IMR-90 (cell line): Measurements from ENCODE around the gene TAAR1. TPM values are rescaled to one million over a fixed set of nuclear protein-coding genes. Genes with fewer than 3 reads are reported as not detected.

Source experiments
- ATAC-seq: fragments of 200-7000 bp; cut with Tn5 transposase; 2 replicates; pipeline ENCODE4 v1.9.1; 2020; ENCODE audit warnings: low read depth, mild to moderate bottlenecking, moderate library complexity
- BruUV-seq: library from RNA; stranded (reverse); fragments of 400-500 nt; replicated peaks from 2 replicates; lab custom pipeline; 2021; lab: Mats Ljungman, UMichigan
- CTCF ChIA-PET: fragments of 300-600 bp; formaldehyde crosslinking; extraction: SDS; loops from one replicate; lab custom pipeline; 2021; ENCODE audit warnings: antibody characterized with exemption; lab: Yijun Ruan, JAX
- POLR2A ChIA-PET: fragments of 300-600 bp; sonication (Branson Sonifier 250); formaldehyde crosslinking; loops from one replicate; lab custom pipeline; 2022; ENCODE audit warnings: antibody characterized with exemption; ENCODE audit not compliant: unreplicated experiment; lab: Charles Lee
- DNase-seq: peaks from one replicate; pipeline ENCODE4 v3.0.0; 2013
- H2AFZ ChIP-seq: replicated peaks from 2 replicates; pipeline ENCODE3; 2013; ENCODE audit warnings: low read length, mild to moderate bottlenecking; ENCODE audit not compliant: poor library complexity
- H2AK5ac ChIP-seq: 2 replicates; pipeline ENCODE4 v1.6.1; 2013; ENCODE audit warnings: low read depth, low read length, inconsistent platforms
- H2AK9ac ChIP-seq: replicated peaks from 2 replicates; pipeline ENCODE3; 2013; ENCODE audit warnings: mild to moderate bottlenecking, low read depth, low read length, moderate library complexity; ENCODE audit not compliant: poor library complexity
- H2BK120ac ChIP-seq: 2 replicates; pipeline ENCODE4 v1.6.1; 2013; ENCODE audit warnings: low read depth, low read length, inconsistent platforms
- H2BK15ac ChIP-seq: 3 replicates; pipeline ENCODE4 v1.6.1; 2013; ENCODE audit warnings: low read depth, low read length, inconsistent platforms
- H2BK20ac ChIP-seq: 2 replicates; pipeline ENCODE4 v1.6.1; 2013; ENCODE audit warnings: low read depth, mild to moderate bottlenecking, inconsistent platforms, low read length, moderate library complexity
- H2BK5ac ChIP-seq: 2 replicates; pipeline ENCODE4 v1.6.1; 2013; ENCODE audit warnings: mild to moderate bottlenecking, low read depth, low read length, inconsistent platforms; ENCODE audit not compliant: poor library complexity, severe bottlenecking
- H3K14ac ChIP-seq: replicated peaks from 2 replicates; pipeline ENCODE4 v1.6.1; 2013; ENCODE audit warnings: low read depth, low read length, inconsistent platforms
- H3K18ac ChIP-seq: 2 replicates; pipeline ENCODE4 v1.6.1; 2013; ENCODE audit warnings: low read depth, low read length, control low read depth
- H3K23ac ChIP-seq: 2 replicates; pipeline ENCODE4 v1.6.1; 2013; ENCODE audit warnings: low read depth, low read length, inconsistent platforms
- H3K27ac ChIP-seq: 2 replicates; pipeline ENCODE4 v1.5.1; 2013; ENCODE audit warnings: mild to moderate bottlenecking, control low read depth, low read length; ENCODE audit not compliant: insufficient read depth
- H3K27me3 ChIP-seq: 2 replicates; pipeline ENCODE4 v1.6.1; 2013; ENCODE audit warnings: low read length; ENCODE audit not compliant: control insufficient read depth, insufficient read depth
- H3K36me3 ChIP-seq: 2 replicates; pipeline ENCODE4 v1.6.1; 2013; ENCODE audit warnings: low read length, mixed read lengths; ENCODE audit not compliant: control insufficient read depth, insufficient read depth
- H3K4ac ChIP-seq: 2 replicates; pipeline ENCODE4 v1.6.1; 2013; ENCODE audit warnings: low read depth, low read length, inconsistent platforms
- H3K4me1 ChIP-seq: 2 replicates; pipeline ENCODE4 v1.6.1; 2013; ENCODE audit warnings: low read length, mixed read lengths; ENCODE audit not compliant: control insufficient read depth, insufficient read depth
- H3K4me2 ChIP-seq: 2 replicates; pipeline ENCODE4 v1.6.1; 2013; ENCODE audit warnings: low read depth, mild to moderate bottlenecking, control low read depth, low read length, moderate library complexity
- H3K4me3 ChIP-seq: 2 replicates; pipeline ENCODE4 v1.5.1; 2013; ENCODE audit warnings: low read depth, mild to moderate bottlenecking, control low read depth, low read length, moderate library complexity; ENCODE audit not compliant: insufficient read depth
- H3K56ac ChIP-seq: 2 replicates; pipeline ENCODE4 v1.6.1; 2013; ENCODE audit warnings: low read length, inconsistent platforms; ENCODE audit not compliant: insufficient read depth; ENCODE audit errors: extremely low read depth
- H3K79me1 ChIP-seq, 2 experiments: 2 replicates each; pipeline ENCODE4 v1.6.1; 2013; ENCODE audit warnings: low read length in 2 of 2, inconsistent platforms in 1 of 2, low read depth in 1 of 2
- H3K9ac ChIP-seq: 2 replicates; pipeline ENCODE4 v1.6.1; 2013; ENCODE audit warnings: low read depth, low read length, control low read depth
- H3K9me1 ChIP-seq: 2 replicates; pipeline ENCODE4 v1.6.1; 2013; ENCODE audit warnings: low read length, inconsistent platforms; ENCODE audit not compliant: insufficient read depth
- H3K9me3 ChIP-seq: 2 replicates; pipeline ENCODE4 v1.6.1; 2013; ENCODE audit warnings: low read length; ENCODE audit not compliant: control insufficient read depth, insufficient read depth
- H4K20me1 ChIP-seq: 2 replicates; pipeline ENCODE4 v1.6.1; 2013; ENCODE audit warnings: low read length, inconsistent platforms; ENCODE audit not compliant: insufficient read depth
- H4K5ac ChIP-seq: 2 replicates; pipeline ENCODE4 v1.6.1; 2013; ENCODE audit warnings: mild to moderate bottlenecking, low read depth, low read length, control low read depth
- H4K8ac ChIP-seq, 2 experiments: 2 replicates each; pipeline ENCODE4 v1.6.1; 2013; ENCODE audit warnings: low read depth in 2 of 2, low read length in 2 of 2, control low read depth in 1 of 2, inconsistent platforms in 1 of 2
- H4K91ac ChIP-seq: 2 replicates; pipeline ENCODE4 v1.6.1; 2013; ENCODE audit warnings: low read depth, low read length, inconsistent platforms; ENCODE audit not compliant: insufficient read depth
- BHLHE40 ChIP-seq: fragments of 150-350 bp; IDR thresholded peaks from 2 replicates; pipeline ENCODE4 v1.6.1; 2016; ENCODE audit warnings: mild to moderate bottlenecking, low read depth, low read length
- CEBPB ChIP-seq: IDR thresholded peaks from 2 replicates; pipeline ENCODE4 v1.6.1; 2012; ENCODE audit warnings: low read depth, low read length, improper control_type of control experiment
- CHD1 ChIP-seq: IDR thresholded peaks from 2 replicates; pipeline ENCODE4 v1.6.1; 2012; ENCODE audit warnings: low read depth, low read length, improper control_type of control experiment
- ELK1 ChIP-seq: fragments of 150-350 bp; IDR thresholded peaks from 2 replicates; pipeline ENCODE4 v1.6.1; 2016; ENCODE audit warnings: low read depth, mild to moderate bottlenecking, low read length, moderate library complexity, borderline replicate concordance
- FOS ChIP-seq: fragments of 150-350 bp; IDR thresholded peaks from 2 replicates; pipeline ENCODE4 v1.6.1; 2016; ENCODE audit warnings: low read depth, low read length
- MAFK ChIP-seq: IDR thresholded peaks from 2 replicates; pipeline ENCODE4 v1.6.1; 2012; ENCODE audit warnings: low read depth, low read length, improper control_type of control experiment
- MAZ ChIP-seq: IDR thresholded peaks from 2 replicates; pipeline ENCODE4 v1.6.1; 2012; ENCODE audit warnings: low read depth, mild to moderate bottlenecking, low read length, improper control_type of control experiment, moderate library complexity, borderline replicate concordance
- MXI1 ChIP-seq: IDR thresholded peaks from 2 replicates; pipeline ENCODE4 v1.6.1; 2012; ENCODE audit warnings: low read depth, mild to moderate bottlenecking, low read length, moderate library complexity, borderline replicate concordance
- NFE2L2 ChIP-seq: fragments of 150-350 bp; IDR thresholded peaks from 2 replicates; pipeline ENCODE4 v1.6.1; 2016; ENCODE audit warnings: low read depth, mild to moderate bottlenecking, low read length
- POLR2A ChIP-seq: IDR thresholded peaks from 2 replicates; pipeline ENCODE4 v1.6.1; 2012; ENCODE audit warnings: mild to moderate bottlenecking, low read depth, low read length
- RAD21 ChIP-seq: IDR thresholded peaks from 2 replicates; pipeline ENCODE4 v1.6.1; 2012; ENCODE audit warnings: low read length, improper control_type of control experiment
- RCOR1 ChIP-seq: IDR thresholded peaks from 2 replicates; pipeline ENCODE4 v1.6.1; 2012; ENCODE audit warnings: mild to moderate bottlenecking, low read length, improper control_type of control experiment; ENCODE audit not compliant: insufficient replicate concordance
- RFX5 ChIP-seq: IDR thresholded peaks from 2 replicates; pipeline ENCODE4 v1.8.0; 2012; ENCODE audit warnings: low read depth, mild to moderate bottlenecking, low read length, moderate library complexity
- SMC3 ChIP-seq: fragments of 150-350 bp; IDR thresholded peaks from 2 replicates; pipeline ENCODE4 v1.6.1; 2016; ENCODE audit warnings: low read depth, mild to moderate bottlenecking, antibody characterized with exemption, low read length, moderate library complexity
- USF2 ChIP-seq: fragments of 150-350 bp; IDR thresholded peaks from 2 replicates; pipeline ENCODE4 v1.6.1; 2017; ENCODE audit warnings: mild to moderate bottlenecking, antibody characterized with exemption, low read length, low read depth
- WGBS, 2 experiments: methylation state at CpG; one replicate each; pipeline versions ENCODE4 v1.1.5 to v1.1.7; 2013; ENCODE audit warnings: missing lambda C conversion rate in 2 of 2; ENCODE audit not compliant: insufficient read length in 1 of 2; ENCODE audit errors: extremely low coverage in 2 of 2; 5-methylcytosine and 5-hydroxymethylcytosine counted together
- dilution Hi-C: fragments of 300-500 bp; cut with HindIII; formaldehyde crosslinking; loops from one replicate; pipeline ENCODE4 v1.14.3; 2018; ENCODE audit warnings: low sequenced_read_pairs; ENCODE audit not compliant: unreplicated experiment
- in situ Hi-C: fragments of 300-500 bp; cut with MboI; formaldehyde crosslinking; loops from 3 replicates; pipeline ENCODE4 v1.14.3; 2019; ENCODE audit warnings: low sequenced_read_pairs, inconsistent platforms, mixed read lengths
- intact Hi-C: fragments of 100-400 bp; cut with micrococcal nuclease; formaldehyde crosslinking; loops from 2 replicates; pipeline ENCODE4 v1.10.0; 2022
- polyA plus RNA-seq, 3 experiments: library from polyadenylated mRNA; depleted of rRNA; stranded (reverse); fragments of >200 nt; gene quantifications; 2 replicates each; pipeline ENCODE4 v1.2.3, GENCODE V29; 2012; ENCODE audit warnings: low replicate concordance in 1 of 3
- total RNA-seq: library from RNA; depleted of rRNA; stranded (reverse); fragments of >200 nt; gene quantifications from 2 replicates; pipeline ENCODE4 v1.2.3, GENCODE V29; 2012
- TF ChIP-seq, protein P1 (sequence below): conservative IDR thresholded peaks from 2 replicates; pipeline ENCODE4 v1.5.1; 2012; ENCODE audit warnings: mild to moderate bottlenecking, low read depth, low read length, improper control_type of control experiment

The TAAR1 gene
- total and polyA plus RNA-seq, 2 of the 4 experiments (the other 2 are of a cell fraction) = not detected

DNA sequence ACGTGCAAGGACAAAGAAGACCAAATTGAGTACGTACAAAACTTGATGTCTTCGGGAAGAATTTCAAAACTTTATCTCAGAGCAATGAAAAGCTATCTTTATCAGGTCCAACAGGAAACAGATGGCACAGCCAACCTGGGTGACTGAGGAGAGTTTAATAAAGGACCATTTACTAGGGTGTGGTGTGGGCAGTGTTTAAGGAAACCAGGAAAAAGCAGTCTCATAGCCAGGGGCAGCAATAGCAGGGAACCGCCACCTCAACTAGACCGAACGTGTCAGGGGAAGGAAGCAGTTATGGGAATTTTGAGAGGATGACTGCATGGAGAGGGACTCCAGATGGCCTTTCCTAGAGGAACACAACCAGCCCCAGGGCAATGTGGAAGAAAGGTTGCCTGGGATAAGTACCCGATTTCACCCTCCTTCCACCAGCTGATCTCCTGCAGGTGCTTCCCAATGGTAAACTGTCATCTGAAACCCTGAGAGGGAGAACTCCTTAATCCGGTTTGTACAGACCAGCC lies 54.3 kb downstream of the TAAR1 start:
- BruUV-seq = no TSS peak
- Histone ChIP-seq H3K36me3 (no peaks in the 10 kb centered on the region), H3K79me1 (no peaks in the 10 kb centered on the region), H3K56ac (no peak overlapping the region; the same call in 1 of the 2 replicates), H2BK20ac (no peak overlapping the region), H3K18ac (no peak overlapping the region), H4K20me1 (no peaks in the 10 kb centered on the region), H2AFZ (no peak overlapping the region), H3K4me3 (no peak overlapping the region), H3K9ac (no peak overlapping the region), H3K23ac (no peak overlapping the region), H3K4me2 (no peak overlapping the region), H3K9me3 (no peaks in the 10 kb centered on the region), H3K4me1 (no peaks in the 10 kb centered on the region), H3K9me1 (no peaks in the 10 kb centered on the region), H2BK120ac (no peak overlapping the region), H3K4ac (no peak overlapping the region), H3K27me3 (peaks cover 19% of the 10 kb centered on the region), H2AK5ac (no peak overlapping the region), H4K91ac (no peak overlapping the region), H3K14ac (no peak overlapping the region), H4K8ac (no peak overlapping the region), H2BK15ac (no peak overlapping the region), H2BK5ac (no peak overlapping the region), H4K5ac (no peak overlapping the region), H2AK9ac (no peak overlapping the region), H3K27ac (no peak overlapping the region)
- in situ Hi-C loops (no loop called here), dilution Hi-C loops (no loop called here), intact Hi-C loops (no loop called here)
- DNase-seq = no peak
- TF ChIP-seq, protein P1, sequence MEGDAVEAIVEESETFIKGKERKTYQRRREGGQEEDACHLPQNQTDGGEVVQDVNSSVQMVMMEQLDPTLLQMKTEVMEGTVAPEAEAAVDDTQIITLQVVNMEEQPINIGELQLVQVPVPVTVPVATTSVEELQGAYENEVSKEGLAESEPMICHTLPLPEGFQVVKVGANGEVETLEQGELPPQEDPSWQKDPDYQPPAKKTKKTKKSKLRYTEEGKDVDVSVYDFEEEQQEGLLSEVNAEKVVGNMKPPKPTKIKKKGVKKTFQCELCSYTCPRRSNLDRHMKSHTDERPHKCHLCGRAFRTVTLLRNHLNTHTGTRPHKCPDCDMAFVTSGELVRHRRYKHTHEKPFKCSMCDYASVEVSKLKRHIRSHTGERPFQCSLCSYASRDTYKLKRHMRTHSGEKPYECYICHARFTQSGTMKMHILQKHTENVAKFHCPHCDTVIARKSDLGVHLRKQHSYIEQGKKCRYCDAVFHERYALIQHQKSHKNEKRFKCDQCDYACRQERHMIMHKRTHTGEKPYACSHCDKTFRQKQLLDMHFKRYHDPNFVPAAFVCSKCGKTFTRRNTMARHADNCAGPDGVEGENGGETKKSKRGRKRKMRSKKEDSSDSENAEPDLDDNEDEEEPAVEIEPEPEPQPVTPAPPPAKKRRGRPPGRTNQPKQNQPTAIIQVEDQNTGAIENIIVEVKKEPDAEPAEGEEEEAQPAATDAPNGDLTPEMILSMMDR = no peak
- no peak for TF ChIP-seq MXI1
- no peak for TF ChIP-seq RFX5
- TF ChIP-seq RCOR1 = no peak
- no peak for TF ChIP-seq NFE2L2
- TF ChIP-seq RAD21 = no peak
- no peak for TF ChIP-seq FOS
- no peak for TF ChIP-seq POLR2A
- TF ChIP-seq MAZ = no peak
- no peak for TF ChIP-seq BHLHE40
- no peak for TF ChIP-seq CHD1
- TF ChIP-seq USF2 = no peak
- TF ChIP-seq ELK1 = no peak
- no peak for TF ChIP-seq MAFK
- no peak for TF ChIP-seq SMC3
- TF ChIP-seq CEBPB = no peak
- POLR2A ChIA-PET = no interaction called here
- CTCF ChIA-PET = no interaction called here
- ATAC-seq = no peak
- WGBS, 2 experiments = no CpG with 5 or more reads among the region's 8 CpGs
